Limb (tissue), 2 donors: Measurements from ENCODE around the gene TEX12.

Experiments
- DNase-seq, 2 donors: peaks; one replicate each; pipeline ENCODE4 v3.0.0-alpha.2; 2016; ENCODE audit errors: extremely low spot score in 2 of 2

Gene TEX12

DNA sequence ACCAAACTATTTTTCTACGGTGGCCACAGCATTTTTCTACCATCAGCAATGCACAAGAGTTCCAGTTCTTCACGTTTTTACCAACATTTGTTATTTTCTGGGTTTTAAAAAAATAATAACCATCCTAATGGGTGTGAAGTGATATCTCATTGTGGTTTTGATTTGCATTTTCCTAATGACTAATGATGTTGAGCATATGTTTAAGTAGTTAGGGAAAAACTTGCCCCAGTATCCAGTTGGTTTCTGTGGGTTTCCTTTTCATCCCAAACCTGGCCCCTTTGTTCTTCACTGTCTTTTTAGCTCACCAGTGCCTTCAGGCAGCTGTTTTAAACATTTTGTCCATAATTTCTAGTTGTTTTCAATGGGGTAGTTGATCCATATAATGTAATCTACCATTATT, 44.4 kb downstream of the TEX12 start:
- DNase-seq: no peak

DNA sequence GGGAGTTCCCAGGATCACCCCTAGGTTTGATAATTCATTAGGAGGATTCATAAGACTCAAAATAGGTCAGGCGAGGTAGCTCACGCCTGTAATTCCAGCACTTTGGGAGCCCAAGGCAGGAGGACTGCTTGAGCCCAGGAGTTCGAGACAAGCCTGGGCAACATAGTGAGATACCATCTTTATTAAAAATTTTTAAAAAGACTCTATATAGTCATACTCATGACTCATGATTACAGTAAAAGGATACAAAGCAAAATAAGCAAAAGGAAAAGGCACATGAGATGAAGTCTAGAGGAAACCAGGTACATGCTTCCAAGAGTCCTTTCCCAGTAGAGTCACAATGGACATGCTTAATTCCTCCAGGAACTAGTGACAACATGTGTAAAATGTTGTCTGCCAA, 45.1 kb downstream of the TEX12 start:
- no peak for DNase-seq

DNA sequence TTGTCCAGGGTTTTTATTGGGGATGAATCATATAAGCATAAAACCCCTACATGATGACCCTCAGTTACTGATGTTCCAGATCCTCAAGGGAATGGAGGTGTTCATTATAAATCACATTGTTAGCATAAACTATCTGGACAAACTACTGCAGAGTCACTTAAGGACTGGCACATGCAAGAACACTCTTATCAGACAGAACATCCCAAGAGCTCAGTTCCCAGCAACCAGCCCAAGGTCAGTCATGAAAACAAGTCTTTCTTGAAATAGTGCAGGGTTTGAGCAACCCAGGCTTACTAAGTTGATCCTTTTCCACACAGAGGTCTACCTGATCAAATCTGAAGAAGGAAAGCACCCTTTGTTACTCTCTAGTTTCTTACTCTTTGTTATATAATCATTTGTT, 45.5 kb downstream of the TEX12 start:
- DNase-seq: no peak

DNA sequence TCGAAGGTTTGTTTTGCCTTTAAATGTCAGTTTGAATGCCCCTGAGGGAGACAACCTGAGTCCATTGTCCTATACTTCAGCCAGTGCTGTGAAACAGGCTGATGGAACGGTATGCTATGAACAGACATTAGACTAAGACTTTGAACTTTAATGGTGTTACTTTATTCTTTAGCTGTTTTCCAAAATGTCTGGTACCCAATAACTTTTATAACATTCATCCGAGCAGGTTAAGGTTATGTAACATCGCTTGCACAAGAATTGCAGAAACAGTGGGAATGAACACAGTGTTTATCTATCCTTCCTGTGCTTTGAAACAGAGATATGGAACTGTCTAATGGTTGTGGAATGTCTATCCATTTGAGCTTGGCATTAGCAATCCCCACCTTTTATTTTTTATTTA, 46.6 kb downstream of the TEX12 start:
- DNase-seq: no peak

DNA sequence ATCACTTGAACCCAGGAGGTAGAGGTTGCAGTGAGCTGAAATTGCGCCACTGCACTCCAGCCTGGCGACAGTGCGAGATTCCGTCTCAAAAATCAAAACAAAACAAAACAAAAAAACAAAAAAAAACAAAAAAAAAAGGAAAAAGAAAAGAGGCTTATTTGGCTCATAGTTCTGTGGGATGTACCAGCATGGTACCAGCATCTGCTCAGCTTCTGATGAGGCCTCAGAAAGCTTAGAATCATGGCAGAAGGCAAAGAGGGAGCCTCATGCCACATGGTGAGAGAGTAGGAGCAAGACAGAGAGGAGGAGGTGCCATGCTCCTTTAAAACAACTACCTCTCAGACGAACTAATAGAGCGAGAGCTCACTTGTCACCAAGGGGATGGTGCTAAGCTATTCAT, 48.4 kb downstream of the TEX12 start:
- DNase-seq: no peak

DNA sequence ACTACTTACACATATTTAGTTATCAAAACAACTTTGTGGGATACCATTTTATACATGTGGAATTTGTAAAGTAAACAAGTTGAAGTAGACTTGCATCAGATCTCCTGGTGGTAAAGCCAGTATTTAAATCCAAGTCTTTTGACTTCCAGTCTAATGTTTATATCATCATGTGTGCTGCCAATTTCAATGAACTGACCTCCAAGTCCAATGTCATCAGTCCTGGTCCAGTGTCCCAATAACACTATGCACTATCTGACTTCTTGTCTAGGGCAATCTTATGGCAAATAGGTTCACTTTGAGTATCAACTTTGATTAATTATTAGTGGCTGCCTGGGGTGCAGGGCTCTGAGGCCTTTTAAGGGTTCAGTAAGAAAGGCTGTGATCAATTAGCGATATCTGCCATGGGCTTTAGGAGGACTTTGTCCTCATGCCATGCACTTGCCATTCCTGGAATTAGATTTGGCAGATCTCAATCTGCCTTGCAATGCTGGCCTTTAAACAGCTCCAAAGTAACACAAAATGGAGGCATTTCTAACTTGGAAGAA, 49.5 kb downstream of the TEX12 start:
- no peak for DNase-seq

DNA sequence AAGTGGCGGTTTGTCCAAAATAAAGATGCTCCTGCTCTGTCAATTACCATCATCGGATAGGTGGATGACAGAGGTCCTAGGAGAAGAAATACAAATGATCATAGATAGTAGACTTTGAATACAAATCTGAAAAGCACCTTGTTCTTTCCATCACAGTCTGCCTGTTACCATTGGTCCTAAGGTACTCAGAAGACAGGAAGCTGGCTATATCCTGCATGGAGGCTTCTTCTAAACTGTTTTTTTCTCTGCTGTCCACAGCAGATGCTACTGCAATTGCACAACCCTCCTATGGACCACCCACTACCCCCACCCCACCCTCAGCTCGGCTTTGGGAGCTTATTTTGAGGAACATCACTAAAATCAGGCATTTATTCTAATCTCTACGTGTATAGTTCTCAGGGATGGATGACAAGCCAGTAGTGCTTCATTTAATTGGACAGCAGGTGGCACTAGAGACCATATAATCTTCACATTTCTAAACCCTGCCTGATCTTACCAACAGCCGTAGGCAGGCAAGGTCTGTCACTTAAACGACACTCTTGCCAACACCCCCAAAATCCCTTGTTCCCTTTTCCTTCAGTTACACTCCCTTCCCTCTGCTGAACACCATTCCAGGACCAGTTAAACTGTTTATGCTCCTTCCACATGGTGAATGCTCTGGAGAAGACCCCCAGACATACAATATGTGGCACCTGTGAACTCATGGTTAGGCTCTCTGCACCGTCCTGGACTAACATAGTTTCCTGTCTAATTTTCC, 52.5 kb downstream of the TEX12 start:
- DNase-seq: peak; percentile 41 to 89

DNA sequence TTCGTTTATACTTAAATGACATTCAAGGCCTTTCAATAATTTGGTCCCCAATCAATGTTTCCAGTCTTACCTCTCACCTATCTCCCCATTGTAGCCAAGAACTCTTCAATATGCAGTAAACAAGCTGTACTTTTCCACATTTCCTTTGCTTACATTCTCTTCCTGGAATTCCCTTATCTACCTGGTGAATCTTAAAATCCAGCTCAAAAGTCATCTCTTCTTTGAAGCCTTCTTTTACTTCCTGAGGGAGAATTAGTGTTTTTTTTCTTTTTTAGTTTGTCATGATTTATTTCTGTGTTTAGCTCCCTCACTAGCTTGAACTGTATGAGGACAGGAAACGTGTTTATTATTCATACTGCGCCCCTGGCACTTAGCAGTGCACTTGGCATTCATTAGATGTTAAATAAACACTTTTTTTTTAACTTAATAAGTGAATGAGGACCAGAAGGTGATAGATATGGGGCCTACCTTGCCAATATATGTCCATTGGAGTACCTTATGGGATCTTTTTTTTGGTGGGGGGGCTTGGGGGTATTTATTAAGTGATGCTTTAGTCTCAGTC, 54.2 kb downstream of the TEX12 start:
- DNase-seq: no peak
